Left forelimb (tissue), 1 donor: Measurements from ENCODE around the gene LLPH.

Experiments used
- DNase-seq: peaks from one replicate; pipeline ENCODE4 v3.0.0-alpha.2; 2018; ENCODE audit warnings: low spot score

LLPH gene

DNA sequence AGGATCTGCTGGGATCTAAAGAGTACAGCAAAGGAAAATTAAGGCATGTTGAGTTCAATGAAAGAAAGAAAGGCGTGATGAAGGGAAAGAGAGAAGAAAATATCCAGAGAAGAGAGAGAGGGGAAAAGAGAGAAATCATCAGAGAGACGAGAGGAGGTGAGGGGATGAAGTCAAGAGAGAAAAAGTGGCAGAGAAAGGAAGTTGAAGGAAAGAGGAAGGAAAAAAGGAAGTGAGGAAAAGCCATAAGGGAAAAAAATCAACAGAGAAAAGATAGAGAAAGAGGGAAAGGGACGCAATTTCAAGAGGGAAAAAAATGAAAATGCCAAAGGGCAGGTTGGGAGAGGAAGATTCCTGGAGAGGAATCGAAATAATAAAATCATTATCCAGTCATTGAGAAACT is 40.4 kb downstream of the LLPH start:
- no peak for DNase-seq

DNA sequence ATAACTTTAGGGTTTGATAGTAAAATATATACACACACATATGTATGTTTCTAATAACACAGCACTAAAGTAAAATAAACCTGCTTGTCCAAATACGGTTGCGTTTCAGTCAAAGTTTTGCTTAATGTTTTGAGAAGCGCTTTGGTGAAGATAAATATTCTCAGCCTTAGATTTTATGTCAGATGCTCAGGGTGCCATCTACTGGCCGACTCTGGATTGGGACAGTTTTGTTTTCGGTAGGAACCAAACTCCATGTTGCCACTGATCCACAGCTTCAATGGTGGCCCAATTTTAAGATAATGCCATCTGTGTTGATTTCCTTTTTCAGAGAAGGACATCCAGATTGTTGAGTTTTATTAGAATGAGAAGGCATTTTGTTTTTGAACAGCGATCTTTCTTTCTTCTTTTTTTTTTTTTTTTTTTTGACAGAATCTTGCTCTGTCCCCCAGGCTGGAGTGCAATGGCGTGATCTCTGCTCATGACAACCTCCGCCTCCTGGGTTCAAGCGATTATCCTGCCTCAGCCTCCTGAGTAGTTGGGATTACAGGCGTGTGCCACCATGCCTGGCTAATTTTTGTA is 43.1 kb downstream of the LLPH start:
- DNase-seq = peak; percentile 77

DNA sequence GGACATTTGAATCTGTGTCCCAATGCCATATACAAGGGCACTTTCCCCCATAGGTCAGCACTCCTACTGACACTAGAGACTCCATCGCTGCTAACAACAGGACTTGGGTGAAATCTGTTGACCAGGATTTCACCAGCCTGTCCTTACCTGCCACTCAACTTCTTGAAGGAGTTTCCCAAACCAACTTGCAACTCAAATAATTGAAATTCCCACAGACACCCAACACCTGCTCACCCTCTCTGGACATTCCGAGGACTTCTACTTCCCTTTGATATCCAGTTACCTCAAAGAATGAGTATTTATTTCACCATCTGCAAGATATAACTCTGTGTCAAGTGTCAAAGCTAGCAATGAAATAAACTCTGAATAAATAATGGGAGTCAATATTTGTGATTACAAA is 44.6 kb downstream of the LLPH start:
- DNase-seq = no peak

DNA sequence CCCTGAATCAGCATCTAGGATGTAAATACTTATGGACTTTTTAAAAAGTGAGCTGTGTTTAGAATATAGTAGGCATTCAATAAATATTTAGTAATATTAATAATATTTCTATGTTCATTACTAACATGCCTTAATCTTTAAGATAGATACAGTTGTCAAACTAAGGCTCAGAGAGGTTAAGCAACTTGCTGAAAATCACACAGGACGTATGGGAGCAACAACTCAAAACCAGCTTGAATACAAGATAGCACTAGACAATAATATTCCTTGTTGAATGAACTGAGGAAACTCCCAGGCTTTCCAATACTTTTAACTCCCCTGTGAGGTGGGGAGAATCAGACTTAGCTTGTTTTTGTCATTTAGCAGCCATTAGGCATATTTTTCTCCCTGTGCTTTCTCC is 45.3 kb downstream of the LLPH start:
- no peak for DNase-seq

DNA sequence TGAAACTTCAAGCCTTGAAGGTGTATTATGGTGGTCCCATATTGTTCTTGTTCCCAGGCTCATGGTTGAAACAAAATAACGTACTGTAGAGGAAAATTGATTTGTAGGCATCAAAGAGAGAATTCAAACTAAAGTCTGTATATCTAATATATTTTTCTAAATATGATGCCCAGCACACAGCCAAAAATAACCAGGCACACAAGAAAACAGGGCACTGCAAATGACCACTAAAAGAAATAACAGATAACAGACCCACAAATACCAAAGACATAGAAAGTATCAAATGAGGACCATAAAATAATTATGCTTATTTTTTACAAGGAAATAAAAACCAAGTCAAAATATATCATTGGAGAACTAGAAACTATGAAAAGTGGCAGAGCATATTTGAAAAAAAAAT is 46.8 kb downstream of the LLPH start:
- DNase-seq = no peak

DNA sequence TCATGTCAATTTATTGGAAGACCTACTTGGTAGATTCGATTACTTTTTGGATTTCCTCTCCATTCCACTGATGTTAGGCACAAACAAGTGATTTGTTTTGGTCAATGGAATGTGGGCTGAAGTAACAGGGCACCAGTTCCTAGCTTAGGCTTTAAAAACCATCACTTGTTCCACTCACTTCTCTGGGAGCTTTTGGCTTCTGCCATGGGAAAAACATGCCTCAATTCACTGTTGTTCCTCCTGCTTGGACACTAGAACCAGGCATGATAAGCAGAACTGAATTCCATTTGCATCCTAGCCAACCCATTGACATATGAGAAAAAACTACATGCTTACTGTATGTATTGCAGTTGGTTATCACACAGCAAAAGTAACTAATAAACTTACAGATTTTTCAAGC is 47.8 kb downstream of the LLPH start:
- no peak for DNase-seq

DNA sequence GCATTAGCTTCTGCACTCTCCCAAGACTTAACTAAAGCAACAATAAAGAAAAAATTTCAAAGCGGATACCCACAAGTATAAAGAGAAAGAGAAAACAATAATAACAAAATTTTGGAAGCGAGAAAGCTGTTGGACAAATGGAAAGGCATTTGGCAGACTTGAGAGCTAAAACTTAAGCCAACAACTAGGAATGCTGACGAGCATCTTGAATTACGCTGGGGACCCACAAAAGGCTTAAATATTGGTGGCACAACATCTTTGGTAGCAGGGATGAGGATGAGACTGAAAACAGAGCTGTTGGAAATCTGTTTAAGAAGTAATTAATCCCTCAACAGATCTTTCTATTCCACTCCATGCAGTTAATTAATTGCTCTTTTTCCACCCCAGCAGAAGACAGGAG is 49.8 kb downstream of the LLPH start:
- no peak for DNase-seq

DNA sequence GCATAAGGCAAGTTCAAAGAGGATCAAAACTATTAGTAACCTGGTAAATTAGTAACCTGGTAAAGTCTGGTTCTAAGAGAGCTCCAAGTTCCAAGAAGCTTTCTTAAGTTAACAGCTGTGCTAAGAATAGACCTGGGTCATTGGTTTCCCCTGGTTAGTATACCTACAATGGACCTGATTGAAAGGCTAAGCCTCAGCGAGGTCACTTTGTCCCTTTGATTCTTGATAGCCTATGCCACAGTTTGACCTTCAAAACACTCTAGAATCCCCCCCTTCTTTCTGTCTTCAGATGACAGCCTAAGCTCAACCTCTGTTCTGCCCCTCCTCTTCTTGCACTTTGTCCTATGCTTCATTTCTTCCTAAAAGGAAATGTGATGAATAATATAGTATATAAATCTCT is 53.0 kb downstream of the LLPH start:
- no peak for DNase-seq

DNA sequence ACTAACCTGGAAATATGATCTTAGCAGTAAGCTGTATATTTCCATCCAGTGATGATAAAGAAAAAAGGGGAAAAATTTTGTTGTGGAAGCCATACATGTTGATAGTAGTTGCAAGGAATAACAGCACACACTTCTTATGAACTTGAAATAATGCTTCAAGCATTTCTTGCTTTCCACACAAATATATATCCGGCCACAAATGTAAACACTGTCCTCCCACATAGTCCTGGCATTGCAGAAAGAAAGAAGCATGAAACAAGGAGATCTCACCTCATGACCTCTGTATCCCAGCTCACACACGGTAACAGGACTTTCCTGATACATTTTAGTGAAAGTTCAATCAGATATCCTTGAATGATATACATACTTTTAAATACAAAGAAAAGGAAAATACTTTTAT is 56.0 kb downstream of the LLPH start:
- DNase-seq = no peak

DNA sequence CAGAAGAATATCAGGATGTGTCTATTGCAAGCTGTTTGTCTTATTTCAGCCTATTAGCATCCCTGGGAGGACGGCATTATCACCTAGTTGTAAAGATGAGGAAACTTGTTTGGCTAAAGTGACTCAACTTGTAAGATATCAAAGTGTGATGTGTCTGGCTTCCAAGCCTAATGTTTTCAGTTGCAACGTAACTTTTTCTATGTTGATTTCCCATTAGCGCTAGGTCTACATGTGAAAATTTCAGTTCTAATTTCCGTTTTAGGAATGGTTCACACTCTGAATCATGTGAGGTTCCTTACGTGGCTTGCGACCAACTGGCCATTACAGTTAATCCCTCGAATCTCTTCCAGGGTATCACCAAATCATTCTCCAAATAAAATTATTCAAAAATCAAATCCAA is 58.0 kb downstream of the LLPH start:
- DNase-seq = no peak

DNA sequence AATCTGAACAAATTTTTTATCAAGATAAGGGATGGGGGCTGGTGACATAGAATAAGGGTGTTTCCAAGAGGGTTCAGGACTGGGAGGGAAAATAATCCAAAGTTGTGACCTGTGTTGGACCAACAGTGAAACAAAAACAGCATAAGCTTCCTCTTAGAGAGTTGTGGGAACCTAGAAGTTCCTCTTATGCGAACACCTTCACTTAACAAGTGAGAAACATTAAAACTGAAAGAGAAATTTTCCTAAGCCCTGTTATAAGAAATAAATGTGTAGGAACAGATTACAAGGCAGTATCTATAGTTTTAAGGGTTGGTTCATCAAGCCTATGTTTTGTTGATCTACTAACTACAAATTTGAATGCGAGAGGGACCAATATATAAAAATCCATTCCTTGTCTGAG is 58.4 kb downstream of the LLPH start:
- no peak for DNase-seq

DNA sequence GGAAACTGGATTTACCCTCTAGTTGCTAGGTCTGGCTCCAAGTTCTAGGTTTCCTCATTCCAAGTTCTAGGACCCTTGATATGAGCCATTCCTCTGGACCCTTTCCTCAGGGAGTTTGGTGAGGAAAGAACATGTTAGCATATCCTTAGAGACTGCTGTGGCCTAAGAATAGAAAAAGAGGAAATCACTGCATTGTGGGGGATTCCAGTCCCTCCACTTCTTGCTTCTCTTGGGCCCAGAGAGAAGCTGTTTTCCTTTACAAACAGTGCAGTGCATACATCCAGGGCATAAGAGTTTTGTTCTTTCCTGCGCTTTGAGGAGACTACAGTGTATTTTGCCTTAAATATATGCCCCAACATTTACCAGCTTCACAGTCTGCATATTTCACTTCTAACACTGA is 59.0 kb downstream of the LLPH start:
- DNase-seq = no peak

DNA sequence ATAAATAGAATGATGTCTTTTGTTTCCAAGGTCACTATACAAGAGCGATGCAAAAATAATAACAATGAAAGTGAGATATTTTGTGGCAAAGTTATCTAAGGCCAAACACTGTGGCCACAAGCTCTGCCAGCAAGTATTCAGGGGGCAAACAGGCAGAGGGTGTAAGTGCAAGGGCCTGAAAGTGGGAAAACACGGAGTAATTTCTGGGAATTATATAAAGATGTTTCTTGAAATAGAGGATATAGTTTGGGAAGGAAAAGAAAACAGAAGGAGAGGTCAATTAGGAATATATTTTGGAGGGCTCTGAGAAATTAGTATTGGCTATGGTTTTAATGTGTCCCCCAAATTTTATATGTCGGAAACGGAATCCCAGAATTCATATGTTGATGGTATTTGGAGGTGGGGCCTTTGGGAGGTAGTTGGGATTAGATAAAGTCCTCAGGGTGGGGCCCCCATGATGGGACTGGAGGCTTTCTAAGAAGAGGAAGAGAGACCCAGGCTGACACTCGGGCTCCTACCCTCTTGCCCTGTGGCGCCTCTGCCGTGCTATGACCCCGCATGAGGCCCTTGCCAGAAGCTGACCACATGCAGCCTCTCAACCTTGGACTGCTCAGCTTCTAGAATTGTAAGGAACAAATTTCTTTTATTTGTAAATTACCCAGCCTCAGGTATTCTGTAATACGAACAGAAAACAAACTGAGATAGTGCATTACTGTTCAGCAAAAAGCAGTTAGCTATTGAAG is 60.0 kb downstream of the LLPH start:
- no peak for DNase-seq

DNA sequence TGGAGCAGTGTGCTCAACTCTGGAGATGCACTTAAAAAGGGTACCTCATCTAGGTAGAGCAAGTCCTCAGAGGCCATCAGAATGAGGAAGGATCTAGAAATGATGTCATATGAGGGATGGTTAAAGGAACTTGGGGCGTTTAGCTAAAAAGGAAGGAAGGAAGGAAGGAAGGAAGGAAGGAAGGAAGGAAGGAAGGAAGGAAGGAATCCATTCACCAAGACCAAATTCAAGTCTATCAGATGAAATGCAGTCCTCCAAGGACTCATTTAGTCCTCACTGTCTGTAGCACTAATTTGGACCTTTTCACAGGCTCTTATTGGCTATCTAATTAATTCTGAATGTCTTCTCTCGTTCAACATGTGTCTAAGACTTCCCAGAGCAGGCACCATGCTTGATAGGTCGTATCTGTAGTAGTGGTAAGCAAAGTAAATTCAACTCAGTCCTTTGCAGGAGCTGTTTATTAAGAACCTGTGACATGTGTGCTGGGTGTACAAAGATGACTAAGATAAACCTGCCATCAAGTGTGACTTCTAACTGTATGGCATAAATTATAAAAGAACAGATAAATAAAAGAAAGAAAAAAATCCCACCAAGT is 63.5 kb downstream of the LLPH start:
- no peak for DNase-seq
